Iris pigment epithelial cell (primary cell): ENCODE data around the gene AEBP2.
"Not testable (repeated sequence)": the region's sequence is repeated elsewhere in the genome, so short reads cannot be mapped to it uniquely, and the experiment has no call there.

Experiments
- DNase-seq: peaks from one replicate; pipeline ENCODE4 v3.0.0-alpha.2; 2011; ENCODE audit warnings: low read depth

AEBP2 gene

DNA sequence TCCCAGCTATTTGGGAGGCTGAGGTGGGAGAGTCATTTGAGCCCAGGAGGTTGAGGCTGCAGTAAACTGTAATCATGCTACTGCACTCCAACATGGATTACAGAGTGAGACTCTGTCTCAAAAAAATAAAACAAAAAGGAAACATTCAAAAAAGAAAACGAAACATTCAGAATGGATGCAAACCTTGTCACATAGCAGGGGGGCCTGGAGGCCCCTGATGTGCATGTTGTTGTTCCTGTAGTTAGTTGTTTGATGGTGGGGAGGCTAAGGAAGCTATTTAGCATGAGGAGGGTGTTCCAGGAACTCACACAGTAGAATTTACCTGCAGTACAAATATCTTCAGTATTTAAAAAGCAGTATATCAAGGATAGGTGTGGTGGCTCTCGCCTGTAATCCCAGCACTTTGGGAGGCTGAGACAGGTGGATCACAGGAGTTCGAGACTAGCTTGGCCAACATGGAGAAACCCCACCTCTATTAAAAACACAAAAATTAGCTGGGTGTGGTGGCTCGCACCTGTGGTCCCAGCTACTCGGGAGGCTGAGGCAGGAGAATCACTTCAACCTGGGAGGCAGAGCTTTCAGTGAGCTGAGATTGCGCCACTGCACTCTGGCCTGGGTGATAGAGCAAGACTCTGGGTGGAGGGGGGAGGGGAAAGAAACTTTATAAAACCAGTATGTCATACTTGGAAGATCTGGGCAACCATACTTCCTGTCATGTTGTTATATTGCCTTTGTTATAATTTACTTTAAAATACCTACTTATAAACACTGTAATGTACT lies 17.6 kb upstream of the AEBP2 start:
- no peak for DNase-seq

DNA sequence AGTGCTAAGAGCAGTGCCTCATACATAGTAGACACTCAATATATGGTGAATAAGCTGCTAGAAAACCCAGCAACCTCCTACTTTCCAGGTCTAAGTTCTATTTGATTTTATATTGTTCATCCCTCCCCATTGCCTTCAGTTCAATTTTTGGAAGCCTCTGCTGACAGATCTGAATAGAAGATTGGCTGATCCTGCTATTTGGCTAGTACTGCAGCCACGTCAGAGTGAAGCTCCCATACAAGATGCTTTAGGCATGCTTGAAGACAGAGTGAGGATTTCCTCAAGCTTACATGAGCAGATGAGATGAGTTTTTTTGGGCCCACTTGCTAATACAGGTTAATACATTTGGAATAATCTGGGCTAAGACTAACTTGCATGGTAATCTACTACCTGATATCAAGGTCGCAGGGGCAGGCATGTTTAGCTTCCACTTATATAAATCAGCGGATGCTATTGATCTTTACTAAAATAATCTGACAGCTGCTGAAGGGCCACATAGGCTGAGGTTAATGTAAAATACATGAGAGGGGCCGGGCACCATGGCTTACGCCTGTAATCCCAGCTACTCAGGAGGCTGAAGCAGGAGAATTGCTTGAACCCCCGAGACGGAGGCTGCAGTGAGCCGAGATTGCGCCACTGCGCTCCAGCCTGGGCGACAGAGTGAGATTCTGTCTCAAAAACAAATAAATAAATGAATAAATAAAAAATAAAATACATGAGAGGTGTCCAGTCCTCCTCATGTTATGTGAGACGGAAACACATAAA lies 15.9 kb upstream of the AEBP2 start:
- no peak for DNase-seq

DNA sequence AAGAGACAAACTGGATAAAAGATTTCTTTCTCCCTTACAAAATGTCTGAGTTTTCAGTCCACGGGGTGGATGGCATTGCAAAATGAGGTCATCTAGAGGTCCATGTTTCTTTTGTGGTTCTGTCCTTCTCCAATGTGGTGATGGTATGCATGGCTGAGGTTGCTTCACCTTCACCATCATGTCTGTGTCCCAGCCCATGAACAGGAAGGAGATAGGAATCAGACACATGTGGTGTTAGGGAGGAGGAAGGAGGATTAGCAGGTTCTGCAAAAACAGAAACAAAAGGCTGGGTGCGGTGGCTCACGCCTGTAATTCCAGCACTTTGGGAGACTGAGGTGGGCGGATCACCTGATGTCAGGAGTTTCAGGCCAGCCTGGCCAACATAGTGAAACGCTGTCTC lies 11.0 kb upstream of the AEBP2 start:
- DNase-seq: peak; percentile 74

DNA sequence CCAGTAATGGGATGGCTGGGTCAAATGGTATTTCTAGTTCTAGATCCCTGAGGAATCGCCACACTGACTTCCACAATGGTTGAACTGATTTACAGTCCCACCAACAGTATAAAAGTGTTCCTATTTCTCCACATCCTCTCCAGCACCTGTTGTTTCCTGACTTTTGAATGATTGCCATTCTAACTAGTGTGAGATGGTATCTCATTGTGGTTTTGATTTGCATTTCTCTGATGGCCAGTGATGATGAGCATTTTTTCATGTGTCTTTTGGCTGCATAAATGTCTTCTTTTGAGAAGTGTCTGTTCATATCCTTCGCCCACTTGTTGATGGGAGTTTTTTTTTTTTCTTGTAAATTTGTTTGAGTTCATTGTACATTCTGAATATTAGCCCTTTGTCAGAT lies 9.8 kb upstream of the AEBP2 start:
- not testable (repeated sequence) for DNase-seq

- DNase-seq: peak; percentile 50
Observed at GRCh38 chr12:19430988-19431387, 8.3 kb upstream of the AEBP2 start.

GRCh38 chr12:19431407-19432308 lies 7.6 kb upstream of the AEBP2 start:
- DNase-seq: peak; percentile 83

- DNase-seq: no peak
Observed at GRCh38 chr12:19432309-19433170, 6.8 kb upstream of the AEBP2 start.

GRCh38 chr12:19434538-19434937 lies 4.8 kb upstream of the AEBP2 start:
- DNase-seq: no peak

GRCh38 chr12:19435831-19436497 lies 3.3 kb upstream of the AEBP2 start:
- DNase-seq: no peak

- DNase-seq: no peak
Observed at GRCh38 chr12:19436931-19437330, 2.4 kb upstream of the AEBP2 start.

DNA sequence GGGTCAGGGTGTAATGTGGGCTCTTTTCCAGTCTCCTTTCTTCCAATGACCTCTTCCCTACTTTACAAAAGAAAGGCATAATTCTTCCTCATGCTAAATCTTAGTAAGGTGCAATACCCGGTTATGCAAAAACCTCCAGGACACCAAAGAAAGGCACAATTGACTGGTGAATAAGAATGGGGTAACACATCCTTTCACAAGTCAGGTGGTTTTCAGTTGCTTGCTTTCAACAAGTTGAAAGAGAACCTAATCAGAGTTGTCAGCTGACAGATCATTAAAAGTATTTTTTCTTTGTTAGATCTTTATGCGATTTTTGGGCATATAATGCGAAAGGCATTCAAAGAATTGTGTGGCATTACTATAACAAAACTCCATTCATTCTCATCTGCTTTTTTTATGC lies 1.3 kb upstream of the AEBP2 start:
- DNase-seq: no peak

- DNase-seq: peak; percentile 61
Observed at GRCh38 chr12:19440019-19440858, 947 bp downstream of the AEBP2 start.

DNA sequence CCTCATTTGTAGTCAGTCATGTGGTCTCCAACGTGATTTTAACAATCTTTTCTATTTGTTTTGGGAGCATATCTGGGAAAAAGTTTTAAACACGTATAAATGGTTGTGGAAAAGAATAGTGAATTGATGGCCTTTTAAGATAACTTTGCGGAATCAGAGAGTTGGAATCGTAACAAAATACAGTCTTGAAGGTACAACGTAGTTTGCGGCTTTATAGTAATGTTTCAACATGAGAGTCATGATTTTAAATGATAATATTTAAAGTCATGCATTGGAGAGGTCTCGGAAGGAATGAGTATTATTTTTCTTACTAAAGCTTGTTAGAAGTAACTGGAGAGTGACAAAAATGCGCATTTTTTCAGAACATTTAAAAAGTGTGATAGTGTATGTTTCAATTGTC lies 1.6 kb downstream of the AEBP2 start:
- DNase-seq: peak; percentile 21

DNA sequence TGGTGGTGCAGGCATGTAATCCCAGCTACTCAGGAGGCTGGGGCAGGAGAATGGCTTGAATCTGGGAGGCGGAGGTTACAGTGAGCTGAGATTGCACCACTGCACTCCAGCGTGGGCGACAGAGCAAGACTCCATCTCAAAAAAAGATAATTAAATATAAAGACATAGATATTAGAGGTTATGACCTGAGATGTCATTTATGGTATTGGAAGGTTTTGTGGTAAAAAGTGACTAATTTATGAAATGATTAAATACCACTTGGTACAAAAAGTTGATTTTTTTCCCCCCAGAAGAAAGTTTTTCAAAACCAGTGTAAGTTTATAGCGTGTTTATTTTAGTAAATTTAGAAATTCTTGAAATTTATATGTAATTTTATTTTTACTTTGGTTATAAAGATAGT lies 4.3 kb downstream of the AEBP2 start:
- no peak for DNase-seq

- DNase-seq: peak; percentile 49
Observed at GRCh38 chr12:19444097-19444496, 4.8 kb downstream of the AEBP2 start.

GRCh38 chr12:19447386-19447785 lies 8.1 kb downstream of the AEBP2 start:
- DNase-seq: no peak

GRCh38 chr12:19449814-19450213 lies 10.5 kb downstream of the AEBP2 start:
- no peak for DNase-seq

GRCh38 chr12:19450362-19450761 lies 11.1 kb downstream of the AEBP2 start:
- DNase-seq: no peak

- DNase-seq: no peak
Observed at GRCh38 chr12:19451196-19451595, 11.9 kb downstream of the AEBP2 start.

DNA sequence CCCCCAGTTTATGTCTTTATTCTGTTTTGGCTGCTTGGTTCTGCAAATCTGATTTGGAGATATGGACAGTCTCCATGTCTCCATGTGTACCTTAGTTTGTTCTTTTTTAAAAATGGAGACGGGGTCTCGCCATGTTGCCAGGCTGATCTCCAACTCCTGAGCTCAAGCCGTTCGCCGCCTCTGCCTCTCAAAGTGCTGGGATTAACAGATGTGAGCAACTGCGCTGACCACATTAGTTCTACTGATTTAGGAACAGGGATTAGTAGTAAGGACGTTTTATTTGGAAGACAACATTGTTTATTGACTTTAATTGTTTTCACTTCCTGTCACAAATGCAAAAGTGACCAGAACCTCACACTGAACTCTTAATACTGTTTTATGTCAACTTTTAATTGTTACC lies 14.7 kb downstream of the AEBP2 start:
- DNase-seq: no peak
